Activated gamma-delta T cell treated with Interleukin-2 at 50 U/mL for 16 hours (primary cell): ENCODE results near the gene PRRG2.

Experiments used
- DNase-seq: peaks from one replicate; pipeline ENCODE4 v3.0.0-alpha.2; 2020

Gene PRRG2

DNA sequence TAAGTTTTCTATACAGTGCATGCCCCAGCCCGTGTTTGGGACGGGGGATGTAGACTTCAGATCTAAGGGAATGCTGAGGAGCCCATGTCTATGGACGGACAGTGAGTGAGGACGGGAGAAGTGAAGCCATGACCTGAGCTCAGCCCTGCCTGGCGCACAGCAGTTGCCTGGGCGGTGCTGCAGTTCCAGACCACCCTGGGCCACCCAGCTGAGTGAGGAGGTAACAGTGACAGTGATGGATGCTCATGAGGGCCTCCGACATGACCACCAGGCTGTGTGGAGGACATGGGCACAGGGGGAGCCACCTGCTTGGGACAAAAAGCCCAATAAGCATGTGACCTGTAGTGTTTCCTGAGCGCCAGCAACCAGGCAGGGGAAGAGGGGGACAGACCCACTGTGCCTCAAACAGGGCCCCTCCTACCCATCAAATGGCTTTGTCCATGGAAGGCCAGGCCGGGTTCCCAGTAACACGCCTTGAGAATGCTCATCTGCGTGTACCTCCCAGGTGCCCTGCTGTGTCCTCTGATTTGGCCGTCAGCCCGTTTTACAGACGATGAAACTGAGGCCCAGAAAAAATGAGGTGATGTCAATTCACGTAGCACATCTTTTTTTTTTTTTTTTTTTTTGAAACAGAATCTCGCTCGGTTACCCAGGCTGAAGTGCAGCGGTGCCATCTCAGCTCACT, 23.3 kb upstream of the PRRG2 start:
- no peak for DNase-seq

DNA sequence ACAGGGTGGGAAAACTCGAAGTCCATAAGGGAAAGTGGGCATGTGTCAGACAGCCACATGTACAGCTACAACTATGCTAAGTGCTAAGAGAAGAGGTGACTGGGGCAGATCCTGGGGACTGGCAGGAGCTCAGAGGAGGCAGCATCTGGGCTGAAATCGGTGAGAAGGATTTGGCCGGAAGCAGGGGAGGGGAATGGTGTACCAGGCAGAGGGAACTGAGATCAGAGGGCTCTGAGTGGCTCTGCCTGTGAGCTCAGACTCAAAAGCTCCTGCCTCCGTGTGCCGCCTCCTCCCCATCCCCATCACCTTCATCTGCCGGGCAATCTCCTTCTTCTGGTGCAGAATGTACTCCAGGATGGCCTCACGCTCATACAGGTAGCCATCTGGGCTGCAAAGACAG, 22.5 kb upstream of the PRRG2 start:
- no peak for DNase-seq

DNA sequence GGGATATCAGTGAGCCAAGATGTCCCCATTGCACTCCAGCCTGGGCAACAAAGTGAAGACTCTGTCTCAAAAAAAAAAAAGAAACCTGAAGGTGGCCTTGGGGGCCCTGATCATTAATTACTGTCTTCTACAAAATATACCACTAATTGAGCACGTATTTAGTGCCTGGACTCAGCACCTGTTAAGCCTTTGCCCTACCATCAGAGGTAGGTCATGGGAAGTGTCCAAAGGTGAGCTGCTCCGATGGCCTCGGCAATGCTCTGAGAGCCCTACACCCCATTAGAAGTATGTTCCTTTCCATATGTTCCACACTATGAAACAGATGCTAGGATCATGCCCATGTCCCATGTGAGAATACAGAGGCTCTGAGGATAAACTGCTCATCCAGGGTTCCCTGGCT, 21.7 kb upstream of the PRRG2 start:
- DNase-seq, result no peak

DNA sequence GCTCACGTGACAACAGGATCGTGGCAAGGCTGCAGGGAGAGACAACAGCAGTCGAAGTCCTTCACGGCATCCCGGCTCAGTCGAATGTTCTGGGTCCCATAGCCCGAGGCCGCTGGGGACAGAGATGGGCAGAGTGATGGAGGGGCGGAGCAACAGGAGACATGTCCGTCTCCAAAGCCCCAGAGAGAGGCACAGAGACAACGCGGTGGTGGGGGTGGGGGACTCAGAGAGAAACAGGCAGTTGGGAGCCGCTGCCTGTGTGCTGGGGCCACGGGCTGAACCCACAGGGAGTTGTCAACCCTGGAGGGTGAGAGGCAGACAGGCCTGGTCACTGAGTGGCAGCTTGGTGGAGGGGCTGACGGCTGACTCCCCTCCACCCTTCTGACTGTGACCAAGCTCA, 21.2 kb upstream of the PRRG2 start:
- DNase-seq, result no peak

DNA sequence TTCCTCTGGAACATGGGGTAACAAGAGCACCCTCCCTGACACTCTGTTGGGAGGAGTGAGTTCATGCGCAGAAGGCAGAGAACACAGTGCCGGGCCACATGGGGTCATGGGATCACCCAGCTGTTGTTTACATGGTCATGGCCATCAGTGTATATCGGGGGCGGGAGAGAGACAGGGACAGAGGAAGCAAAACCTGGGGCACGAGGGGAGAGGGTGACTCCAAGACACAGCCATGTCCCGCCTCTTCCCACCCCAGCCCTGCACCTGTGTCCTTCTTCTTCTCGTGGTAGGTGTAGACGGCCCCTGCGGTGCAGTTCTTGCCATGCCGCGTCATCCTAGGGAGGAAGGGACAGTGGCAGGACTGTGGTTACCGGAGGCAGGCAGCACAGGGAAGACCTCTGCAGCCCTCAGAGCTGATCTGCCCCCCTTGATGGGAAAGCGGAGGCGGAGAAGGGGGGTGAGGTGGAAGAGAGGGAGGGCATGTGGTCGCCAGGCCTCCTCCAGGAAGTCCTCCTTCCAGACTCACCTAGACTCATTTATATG, 20.7 kb upstream of the PRRG2 start:
- DNase-seq, result peak; percentile 47

DNA sequence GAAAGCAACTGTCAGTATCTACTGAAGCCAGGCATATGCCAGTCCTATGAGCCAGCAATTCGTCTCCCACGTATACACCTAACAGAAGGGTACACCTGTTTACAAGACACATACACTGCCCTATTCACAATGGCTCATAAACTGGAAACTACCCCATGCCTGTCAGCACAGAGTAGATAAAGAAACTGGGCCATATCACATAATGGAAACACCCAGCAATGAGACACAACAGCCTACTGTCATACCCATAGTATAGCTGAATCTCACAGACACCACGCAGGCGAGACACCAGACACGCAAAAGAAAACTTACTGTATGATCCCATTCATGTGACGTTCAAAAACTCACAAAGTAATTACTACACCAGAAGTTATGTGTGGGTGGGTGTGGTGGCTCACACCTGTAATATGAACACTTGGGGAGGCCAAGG, 16.5 kb upstream of the PRRG2 start:
- no peak for DNase-seq

DNA sequence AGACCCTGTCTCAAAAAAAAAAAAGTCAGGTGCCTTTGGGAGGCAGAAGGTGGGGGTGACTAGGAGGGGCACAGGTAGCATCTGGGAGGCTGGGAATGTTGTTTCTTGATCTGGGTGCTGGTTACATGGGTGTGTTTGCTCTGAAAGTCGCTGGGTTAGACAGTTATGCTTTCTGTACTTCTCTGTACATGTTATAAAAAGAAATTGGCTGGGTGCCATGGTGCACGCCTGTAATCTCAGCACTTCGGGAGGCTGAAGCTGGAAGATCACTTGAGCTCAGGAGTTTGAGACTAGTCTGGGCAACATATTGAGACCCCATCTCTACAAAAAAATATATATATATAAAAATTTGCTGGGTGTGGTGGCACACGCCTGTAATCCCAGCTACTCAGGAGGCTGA, 15.9 kb upstream of the PRRG2 start:
- DNase-seq, result no peak

DNA sequence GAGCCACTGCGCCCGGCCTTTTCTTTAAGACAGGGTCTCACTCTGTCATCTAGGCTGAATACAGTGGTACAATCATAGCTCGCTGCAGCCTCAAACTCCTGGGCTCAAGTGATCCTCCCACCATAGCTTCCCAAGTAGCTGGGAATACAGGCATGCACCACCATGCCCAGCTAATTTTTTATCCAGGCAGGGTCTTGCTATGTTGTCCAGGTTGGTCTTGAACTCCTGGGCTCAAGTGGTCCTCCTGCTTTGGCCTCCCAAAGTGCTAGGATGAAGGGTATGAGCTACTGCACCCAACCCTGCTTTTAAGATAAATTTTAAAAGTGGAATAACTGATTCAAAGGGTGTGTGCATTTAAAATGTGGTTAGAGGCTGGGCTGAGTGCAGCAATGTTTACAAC, 14.8 kb upstream of the PRRG2 start:
- no peak for DNase-seq

DNA sequence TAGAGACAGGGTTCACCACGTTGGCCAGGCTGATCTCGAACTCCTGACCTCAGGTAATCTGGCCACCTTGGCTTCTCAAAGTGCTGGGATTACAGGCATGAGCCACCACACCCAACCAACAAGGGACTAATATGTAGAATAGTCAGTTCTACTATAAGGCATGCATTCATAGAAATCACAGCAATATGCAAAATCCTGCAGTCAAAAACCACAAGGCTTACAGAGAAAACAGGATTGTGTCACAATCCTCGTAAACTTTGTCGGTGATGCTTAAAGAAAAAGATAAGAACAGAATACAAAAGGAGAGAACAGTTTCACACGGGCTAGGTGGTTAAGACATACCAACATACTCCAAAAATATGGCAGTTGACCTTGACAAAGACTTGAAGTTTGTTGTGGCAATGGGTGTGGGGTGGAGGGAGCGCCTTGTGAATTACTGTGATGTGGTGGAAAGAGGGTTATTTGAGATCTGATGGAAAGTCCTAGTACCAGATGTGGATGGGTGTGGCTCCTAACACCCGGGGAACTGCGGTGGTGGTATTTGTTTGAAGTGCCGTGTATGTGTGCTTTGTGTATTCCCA, 13.2 kb upstream of the PRRG2 start:
- peak; percentile 77 for DNase-seq

DNA sequence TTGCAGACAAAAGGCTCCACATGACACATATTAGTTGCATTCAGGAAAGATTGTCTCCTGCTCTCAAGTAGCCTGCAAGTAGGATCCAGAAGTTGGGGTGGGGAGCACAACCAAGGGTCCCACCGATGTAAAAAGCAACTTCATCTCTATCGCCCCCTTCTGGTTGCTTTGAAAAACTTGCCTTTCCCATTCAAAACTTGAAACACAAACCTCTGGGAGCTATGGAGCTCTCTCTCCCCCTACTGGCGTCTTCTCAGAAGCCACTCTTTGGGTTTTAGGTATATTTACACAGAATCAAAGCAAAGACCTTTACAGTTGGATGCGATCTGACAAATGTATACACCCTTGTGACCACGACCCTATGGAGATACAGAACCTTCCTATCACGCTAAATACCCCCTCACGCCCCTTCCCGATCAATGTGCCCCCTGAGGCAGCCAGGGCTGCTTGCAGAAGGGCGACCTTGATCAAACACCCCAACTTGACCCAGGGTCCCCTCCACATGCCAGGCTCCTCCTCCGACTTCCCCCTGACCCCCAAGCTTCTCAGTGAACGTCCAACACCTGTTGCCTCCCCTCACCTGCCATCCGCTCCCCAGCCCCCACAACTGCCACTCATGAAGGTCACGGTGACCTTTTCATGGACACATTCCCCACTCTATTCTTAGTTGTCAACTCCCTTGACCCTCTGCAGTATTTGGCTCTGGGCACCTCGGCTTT, 10.8 kb upstream of the PRRG2 start:
- peak; percentile 72 for DNase-seq

DNA sequence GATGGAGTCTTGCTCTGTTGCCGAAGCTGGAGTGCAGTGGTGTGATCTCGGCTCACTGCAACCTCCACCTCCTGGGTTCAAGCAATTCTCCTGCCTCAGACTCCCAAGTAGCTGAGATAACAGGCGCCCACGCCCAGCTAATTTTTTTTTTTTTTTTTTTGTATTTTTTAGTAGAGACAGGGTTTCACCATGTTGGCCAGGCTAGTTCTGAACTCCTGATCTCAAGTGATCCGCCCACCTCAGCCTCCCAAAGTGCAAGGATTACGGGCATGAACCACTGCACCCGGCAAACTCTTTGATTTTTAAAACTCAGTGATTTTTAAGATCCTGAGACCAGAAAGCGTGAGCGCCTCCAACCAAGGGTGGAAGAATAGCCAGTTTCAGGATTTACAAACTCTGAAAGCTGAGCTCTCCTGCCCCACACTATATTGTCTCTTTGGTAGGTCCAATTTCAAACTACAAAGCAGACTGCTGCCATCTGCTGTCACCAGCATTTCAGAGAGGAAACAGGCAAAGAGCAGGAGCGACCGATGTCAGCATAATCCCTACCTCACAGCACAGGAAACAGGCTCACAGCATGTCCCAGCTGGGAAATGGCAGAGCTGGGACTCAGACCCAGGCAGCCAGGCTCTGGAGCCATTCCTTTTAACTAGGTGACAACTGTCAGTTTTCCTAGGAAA, 10.0 kb upstream of the PRRG2 start:
- no peak for DNase-seq

DNA sequence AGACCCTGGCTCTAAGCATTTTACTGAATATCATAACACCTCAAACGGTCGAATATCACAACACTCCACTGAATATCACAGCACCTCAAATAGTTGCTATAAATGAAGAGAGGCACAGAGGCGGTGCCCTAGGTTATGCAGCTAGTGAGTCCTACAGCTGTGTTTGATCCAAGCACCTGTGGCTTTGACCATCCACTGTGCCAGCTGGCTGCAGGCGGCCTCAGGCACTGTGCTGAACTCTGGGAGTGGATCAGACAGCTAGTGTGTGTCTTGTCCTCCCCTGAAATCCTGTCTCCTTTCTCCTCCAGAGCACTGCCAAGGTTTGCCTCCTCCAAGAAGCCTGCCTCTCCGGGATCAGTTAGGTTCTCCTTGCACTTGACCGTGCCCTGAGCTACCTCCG, 8.1 kb upstream of the PRRG2 start:
- no peak for DNase-seq

DNA sequence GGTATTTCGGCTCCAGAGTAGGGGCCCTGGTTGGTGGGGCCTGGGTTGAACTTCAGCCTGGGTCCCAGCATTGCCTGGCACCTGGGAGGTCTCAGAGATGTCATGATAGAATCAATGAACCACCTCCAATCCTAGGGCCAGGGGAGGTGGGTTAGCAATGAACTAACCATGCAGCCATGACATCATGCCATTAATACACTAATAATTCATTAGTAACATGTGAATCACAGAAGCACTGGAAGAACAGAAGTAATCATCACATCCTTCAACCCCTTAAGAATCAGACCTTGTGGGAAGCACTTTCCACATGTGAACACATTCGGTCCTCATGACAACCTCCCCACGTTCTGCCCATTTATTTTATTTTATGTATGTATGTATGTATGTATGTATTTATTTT, 7.7 kb upstream of the PRRG2 start:
- no peak for DNase-seq

DNA sequence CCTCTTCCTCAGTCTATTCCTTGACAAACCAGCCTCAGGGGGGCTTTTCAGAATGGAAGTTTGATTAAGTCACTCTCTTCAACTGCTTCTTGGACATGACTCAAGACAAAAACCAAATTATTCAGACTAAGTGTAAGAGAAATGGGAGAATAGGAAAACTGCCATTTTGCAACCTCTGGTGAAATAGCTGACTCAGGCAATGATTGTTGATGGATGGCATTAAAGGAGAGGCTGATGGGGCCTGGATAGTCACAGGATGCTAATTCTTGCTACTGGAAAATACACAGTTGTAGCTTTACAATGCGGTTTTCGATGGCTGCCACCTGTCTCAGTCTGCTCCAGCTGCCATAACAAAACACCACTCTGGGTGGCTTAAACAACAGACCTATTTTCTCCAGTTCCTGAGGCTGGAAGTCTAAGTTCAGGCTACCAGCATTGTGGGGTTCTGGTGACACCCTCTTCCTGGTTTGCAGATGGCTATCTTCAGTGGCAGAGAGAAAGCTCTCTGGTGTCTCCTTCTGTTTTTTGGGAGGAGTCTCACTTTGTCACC, 6.8 kb upstream of the PRRG2 start:
- no peak for DNase-seq

DNA sequence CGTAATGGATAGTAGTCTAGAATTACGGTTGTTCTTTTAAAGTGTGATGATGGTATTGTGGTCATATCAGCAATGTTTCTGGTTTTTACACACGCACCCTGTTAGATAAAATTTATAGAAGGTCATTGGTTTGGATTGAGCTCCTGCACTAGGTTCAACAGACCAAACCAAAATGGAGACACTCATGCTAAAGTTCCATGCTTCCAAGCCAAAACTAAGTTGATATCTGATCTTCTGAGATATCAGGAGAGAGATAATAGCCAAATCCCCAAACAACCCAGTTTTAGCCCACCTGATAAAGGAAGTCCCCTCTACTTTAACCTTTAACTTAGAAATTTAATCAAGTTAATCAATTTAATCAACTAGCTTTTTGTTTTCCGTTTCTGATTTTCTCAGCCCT, 1.9 kb upstream of the PRRG2 start:
- DNase-seq, result no peak

DNA sequence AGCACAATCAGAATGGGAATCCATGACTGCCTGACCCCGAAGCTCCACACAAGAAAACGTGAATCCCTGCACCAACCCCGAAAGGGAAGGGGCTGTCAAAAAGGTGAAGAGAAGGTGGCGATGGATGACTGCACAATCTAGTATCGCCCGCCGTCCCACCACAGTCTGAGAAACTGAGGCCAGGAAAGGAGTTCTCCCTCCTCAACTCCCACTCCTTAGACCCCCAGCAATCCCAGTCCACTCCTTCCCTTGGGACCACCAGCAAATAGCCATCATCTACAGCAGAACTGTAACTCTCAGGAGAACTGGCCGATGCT, 1.2 kb upstream of the PRRG2 start:
- DNase-seq, result no peak

DNA sequence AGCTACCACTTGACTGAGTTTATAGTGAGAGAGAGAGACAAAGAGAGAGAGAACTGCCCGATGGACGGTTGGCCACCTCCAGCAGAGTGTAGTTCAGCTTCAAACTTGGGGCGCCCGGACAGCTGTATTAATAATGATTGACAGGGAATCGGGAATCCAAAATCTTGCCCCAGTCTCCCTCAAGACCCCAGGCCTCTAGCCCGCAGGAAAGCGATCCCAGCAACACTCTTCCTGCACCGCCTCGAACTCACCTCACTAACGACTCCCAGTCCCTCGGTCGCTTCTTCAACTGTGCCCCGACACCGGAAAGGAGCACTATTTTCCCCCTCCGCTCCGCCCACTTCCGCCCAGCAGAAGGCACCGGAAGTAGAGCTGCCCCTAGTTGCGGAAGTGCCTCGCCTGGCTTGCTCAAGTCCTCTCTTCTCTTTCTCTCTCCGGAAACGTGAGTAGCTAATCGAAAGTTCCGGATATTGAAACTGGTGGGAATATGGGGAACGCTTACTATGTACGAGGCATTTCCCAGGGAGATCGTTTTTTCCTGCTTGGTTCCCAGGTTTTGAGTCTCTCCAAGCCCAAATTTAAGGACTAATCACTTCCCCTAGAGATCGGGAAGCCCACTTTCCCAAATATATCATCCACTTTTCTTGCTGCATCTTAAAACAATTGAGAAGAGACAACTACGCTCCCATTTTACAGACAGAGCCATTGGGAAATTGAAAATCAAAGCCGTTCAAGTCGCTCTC, 681 bp upstream of the PRRG2 start, which contains the start of gene NOSIP:
Gene NOSIP, minus strand, starts transcription at position 293 of the 743 bp plus-strand sequence. CDS start 19,865 bp downstream, outside the sequence.
- DNase-seq, result peak; percentile 97

DNA sequence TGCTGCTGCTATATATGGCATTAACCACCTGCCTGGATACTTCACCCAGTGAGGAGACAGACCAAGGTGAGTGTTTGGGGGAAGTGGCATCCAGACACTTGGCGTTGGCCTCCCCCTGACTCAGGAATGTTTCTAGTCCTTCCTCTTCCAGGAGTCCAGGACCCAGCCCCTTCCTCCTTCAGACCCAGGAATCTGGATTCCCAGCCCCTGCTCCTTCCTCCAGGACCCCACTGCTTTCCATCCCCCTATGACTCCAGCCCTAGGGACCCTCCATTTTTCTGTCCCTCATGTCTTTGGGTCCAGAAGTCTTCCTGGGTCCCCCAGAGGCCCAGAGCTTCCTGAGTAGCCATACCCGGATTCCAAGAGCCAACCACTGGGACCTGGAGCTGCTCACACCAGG, 2.1 kb downstream of the PRRG2 start:
- no peak for DNase-seq

DNA sequence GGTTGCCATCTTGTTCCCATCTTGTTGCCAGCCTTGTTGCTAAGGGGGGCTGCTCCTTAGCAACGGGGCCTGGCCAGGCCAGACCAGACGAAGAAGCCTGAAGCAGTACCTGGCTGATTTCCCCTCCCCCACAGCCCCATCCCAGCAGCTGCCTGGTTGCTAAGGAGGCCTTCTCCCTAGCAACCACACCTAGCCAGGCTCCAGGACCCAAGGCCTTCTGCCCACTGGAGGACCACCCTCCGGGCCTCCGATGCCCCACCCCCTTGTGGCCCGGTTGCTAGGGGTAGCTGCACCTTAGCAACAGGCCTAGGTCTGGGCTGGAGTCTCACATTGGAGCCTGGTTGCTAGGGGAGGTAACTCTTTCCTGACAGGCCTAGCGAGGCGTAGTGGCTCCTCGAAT, 3.9 kb downstream of the PRRG2 start:
- no peak for DNase-seq

DNA sequence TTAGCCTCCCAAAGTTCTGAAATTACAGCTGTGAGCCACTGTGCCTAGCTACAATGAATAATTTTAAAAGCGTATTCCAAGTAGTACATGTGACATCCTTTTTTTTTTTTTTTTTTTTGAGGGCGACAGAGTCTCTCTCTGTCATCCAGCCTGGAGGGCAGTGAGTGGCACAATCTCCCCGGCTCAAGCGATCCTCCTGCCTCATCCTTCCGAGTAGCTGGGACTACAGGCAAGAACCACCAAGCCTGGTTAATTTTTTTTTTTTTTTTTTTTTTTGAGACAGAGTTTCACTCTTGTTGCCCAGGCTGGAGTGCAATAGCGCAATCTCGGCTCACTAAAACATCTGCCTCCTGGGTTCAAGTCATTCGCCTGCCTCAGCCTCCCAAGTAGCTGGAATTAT, 6.1 kb downstream of the PRRG2 start:
- no peak for DNase-seq

DNA sequence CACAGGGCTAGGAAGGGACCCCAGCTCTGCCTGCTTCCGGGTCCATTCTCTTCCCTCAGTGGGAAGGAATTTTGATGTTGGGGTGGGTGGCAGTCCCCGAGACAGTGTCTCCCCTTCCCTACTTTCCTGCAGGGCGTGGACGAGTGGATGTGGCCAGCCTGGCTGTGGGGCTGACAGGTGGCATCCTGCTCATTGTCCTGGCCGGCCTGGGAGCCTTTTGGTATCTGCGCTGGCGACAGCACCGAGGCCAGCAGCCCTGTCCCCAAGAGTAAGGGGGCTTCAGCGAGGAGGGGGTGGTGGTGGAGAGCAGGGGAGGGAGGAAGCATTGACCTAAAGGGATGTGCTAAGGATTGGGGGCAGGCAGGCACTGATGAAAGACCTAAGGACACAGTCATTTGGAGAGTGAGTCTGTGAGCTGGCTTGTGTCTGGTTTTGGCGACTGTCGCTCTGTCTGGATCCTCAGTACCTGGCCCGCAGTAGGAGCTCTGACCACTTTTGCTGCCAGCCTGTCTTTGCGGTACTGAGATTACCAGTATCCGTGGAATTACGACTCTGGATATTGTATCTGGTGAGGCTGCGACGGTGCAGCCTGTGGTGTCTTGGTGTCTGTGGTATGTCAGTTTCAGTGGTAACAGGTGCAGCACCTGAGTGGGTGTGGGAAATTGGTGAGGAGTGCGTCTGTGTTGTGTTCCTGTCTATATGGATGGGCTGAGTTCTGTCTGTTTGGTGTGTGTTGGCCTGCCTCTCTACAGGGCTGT, 7.4 kb downstream of the PRRG2 start:
- no peak for DNase-seq

DNA sequence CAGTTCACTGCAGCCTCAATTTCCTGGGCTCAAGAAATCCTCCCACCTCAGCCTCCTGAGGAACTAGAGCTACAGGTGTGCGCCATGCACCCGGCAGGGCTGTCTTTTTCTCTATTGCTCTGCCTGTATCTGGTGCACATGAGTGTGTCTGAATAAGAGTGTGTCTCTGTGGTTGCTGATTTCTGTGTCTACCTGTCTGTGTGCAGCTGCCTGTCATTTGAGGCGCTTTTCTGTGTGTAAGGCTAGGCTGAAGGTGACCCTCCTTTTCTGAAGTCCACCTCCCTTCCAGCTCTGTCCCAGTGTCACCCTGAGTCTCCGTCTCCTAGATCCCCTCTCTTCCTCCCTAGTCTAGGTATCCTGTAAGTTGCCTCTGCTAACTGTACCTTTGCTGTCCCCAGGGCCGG, 8.4 kb downstream of the PRRG2 start:
- DNase-seq, result no peak
